ENCODE data around the gene TP63.

Gene TP63

GRCh38 chr3:189927975-189928895 lies 297.0 kb downstream of the TP63 start:
- no peak for DNase-seq (ENCODE audit: low spot score)

- no peak for DNase-seq (ENCODE audit: low spot score)
Observed at GRCh38 chr3:189936201-189936945, 305.2 kb downstream of the TP63 start.

GRCh38 chr3:189937302-189938127 lies 306.3 kb downstream of the TP63 start:
- DNase-seq (ENCODE audit: low spot score) = no peak

GRCh38 chr3:189941125-189941524 lies 309.9 kb downstream of the TP63 start:
- DNase-seq (ENCODE audit: low spot score) = no peak

GRCh38 chr3:189941679-189942078 lies 310.5 kb downstream of the TP63 start:
- DNase-seq (ENCODE audit: low spot score) = no peak

GRCh38 chr3:189942948-189943347 lies 311.8 kb downstream of the TP63 start:
- no peak for DNase-seq (ENCODE audit: low spot score)

- no peak for DNase-seq (ENCODE audit: low spot score)
Observed at GRCh38 chr3:189944285-189945145, 313.3 kb downstream of the TP63 start.

GRCh38 chr3:189945935-189946709 lies 314.9 kb downstream of the TP63 start:
- no peak for DNase-seq (ENCODE audit: low spot score)
